ENCODE measurements around the gene EXTL1.

DNA sequence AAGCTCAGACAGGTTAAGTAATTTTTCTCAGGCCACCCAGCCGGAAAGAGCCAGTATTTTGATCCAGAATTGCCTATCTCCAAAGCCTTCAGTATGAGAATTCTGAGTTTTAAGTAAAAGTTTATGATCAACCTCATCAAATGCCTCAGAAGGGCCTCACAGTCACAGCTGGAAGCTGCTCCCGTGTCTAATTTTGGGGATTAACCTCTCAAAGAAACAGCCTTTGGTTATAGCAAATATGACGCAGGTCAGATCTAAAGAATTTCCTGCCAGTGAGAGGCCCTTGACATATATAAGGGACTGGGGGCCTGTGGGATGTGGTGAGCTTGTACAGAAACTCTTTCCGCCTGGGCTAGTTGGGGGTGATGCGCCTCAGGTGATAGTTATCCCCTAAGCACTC is 2.3 kb downstream of the EXTL1 start:
- TF ChIP-seq, protein P1, sequence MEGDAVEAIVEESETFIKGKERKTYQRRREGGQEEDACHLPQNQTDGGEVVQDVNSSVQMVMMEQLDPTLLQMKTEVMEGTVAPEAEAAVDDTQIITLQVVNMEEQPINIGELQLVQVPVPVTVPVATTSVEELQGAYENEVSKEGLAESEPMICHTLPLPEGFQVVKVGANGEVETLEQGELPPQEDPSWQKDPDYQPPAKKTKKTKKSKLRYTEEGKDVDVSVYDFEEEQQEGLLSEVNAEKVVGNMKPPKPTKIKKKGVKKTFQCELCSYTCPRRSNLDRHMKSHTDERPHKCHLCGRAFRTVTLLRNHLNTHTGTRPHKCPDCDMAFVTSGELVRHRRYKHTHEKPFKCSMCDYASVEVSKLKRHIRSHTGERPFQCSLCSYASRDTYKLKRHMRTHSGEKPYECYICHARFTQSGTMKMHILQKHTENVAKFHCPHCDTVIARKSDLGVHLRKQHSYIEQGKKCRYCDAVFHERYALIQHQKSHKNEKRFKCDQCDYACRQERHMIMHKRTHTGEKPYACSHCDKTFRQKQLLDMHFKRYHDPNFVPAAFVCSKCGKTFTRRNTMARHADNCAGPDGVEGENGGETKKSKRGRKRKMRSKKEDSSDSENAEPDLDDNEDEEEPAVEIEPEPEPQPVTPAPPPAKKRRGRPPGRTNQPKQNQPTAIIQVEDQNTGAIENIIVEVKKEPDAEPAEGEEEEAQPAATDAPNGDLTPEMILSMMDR (IDR thresholded peaks at IDR 0.05; ENCODE audit: low read length): no peak
- no peak for TF ChIP-seq EZH2 (IDR thresholded peaks at IDR 0.05; ENCODE audit: borderline replicate concordance, low read length)
